CD4-positive, alpha-beta T cell (primary cell): ENCODE data around the gene HIPK1. TPM values are rescaled to one million over a fixed set of nuclear protein-coding genes. Genes with fewer than 3 reads are reported as not detected.

ENCODE experiments used
- ATAC-seq: fragments of 200-7000 bp; cut with Tn5 transposase; one replicate; pipeline ENCODE4 v1.10.0; 2022; ENCODE audit warnings: mild to moderate bottlenecking; ENCODE audit not compliant: poor library complexity
- CTCF ChIA-PET: fragments of 350-600 bp; sonication (Branson Sonifier 250); formaldehyde crosslinking; loops from one replicate; lab custom pipeline; 2021; ENCODE audit warnings: antibody characterized with exemption, inconsistent platforms; lab: Charles Lee
- POLR2A ChIA-PET: fragments of 350-600 bp; sonication (Branson Sonifier 250); formaldehyde crosslinking; loops from one replicate; lab custom pipeline; 2021; ENCODE audit warnings: antibody characterized with exemption, inconsistent platforms; lab: Charles Lee
- DNase-seq, 14 experiments: peaks; one replicate each; pipeline ENCODE4 v3.0.0-alpha.2; 2013 to 2020; ENCODE audit warnings: mixed read lengths in 2 of 14
- H3K27ac ChIP-seq, 2 donors: one replicate each; pipeline versions ENCODE4 v1.5.1 to v1.7.0; 2013; ENCODE audit warnings: low read length in 2 of 2, low read depth in 1 of 2, mild to moderate bottlenecking in 1 of 2
- H3K27me3 ChIP-seq, 2 experiments: 1 replicate in 1 of 2; 2 replicates in 1 of 2; pipeline versions ENCODE4 v1.6.1 to v1.7.0; 2013; ENCODE audit warnings: low read length in 2 of 2, control low read depth in 1 of 2, mild to moderate bottlenecking in 1 of 2, moderate library complexity in 1 of 2; ENCODE audit not compliant: insufficient read depth in 2 of 2, control insufficient read depth in 1 of 2
- H3K36me3 ChIP-seq: one replicate; pipeline ENCODE4 v1.6.1; 2013; ENCODE audit warnings: low read length, control low read depth; ENCODE audit not compliant: insufficient read depth
- H3K4me1 ChIP-seq: one replicate; pipeline ENCODE4 v1.6.1; 2013; ENCODE audit warnings: low read length, control low read depth; ENCODE audit not compliant: insufficient read depth
- H3K4me3 ChIP-seq: one replicate; pipeline ENCODE4 v1.5.1; 2013; ENCODE audit warnings: mild to moderate bottlenecking, low read length, moderate library complexity
- H3K9me3 ChIP-seq, 2 experiments: 1 replicate in 1 of 2; 2 replicates in 1 of 2; pipeline versions ENCODE4 v1.6.1 to v1.7.0; 2013; ENCODE audit warnings: low read length in 2 of 2, mild to moderate bottlenecking in 2 of 2, control low read depth in 1 of 2, moderate library complexity in 1 of 2; ENCODE audit not compliant: control insufficient read depth in 1 of 2, insufficient read depth in 1 of 2
- H3K27ac Mint-ChIP-seq: one replicate; pipeline ENCODE4 v1.8.0; 2020; ENCODE audit warnings: mixed read lengths
- H3K27me3 Mint-ChIP-seq: one replicate; pipeline ENCODE4 v1.8.0; 2021; ENCODE audit warnings: mixed read lengths
- H3K36me3 Mint-ChIP-seq: one replicate; pipeline ENCODE4 v1.8.0; 2021; ENCODE audit warnings: low read depth, mixed read lengths
- H3K4me1 Mint-ChIP-seq: one replicate; pipeline ENCODE4 v1.8.0; 2021; ENCODE audit warnings: low read depth, mixed read lengths
- H3K4me3 Mint-ChIP-seq: one replicate; pipeline ENCODE4 v1.8.0; 2020; ENCODE audit warnings: mild to moderate bottlenecking, mixed read lengths
- H3K9me3 Mint-ChIP-seq: one replicate; pipeline ENCODE4 v1.8.0; 2020; ENCODE audit warnings: mixed read lengths
- intact Hi-C, 2 experiments: fragments of 100-400 bp; cut with DNase I in 1 of 2; cut with micrococcal nuclease in 1 of 2; formaldehyde crosslinking; loops; one replicate each; pipeline versions ENCODE4 v1.15.1 to v1.9.0; 2023 to 2025; cut with DNase I, micrococcal nuclease
- total RNA-seq, 174 experiments: library from RNA in 2 of 174; stranded (reverse) in 2 of 174; gene quantifications; one replicate each; pipeline ENCODE4 v1.2.3 and lab custom pipeline; 2021 to 2026
- TF ChIP-seq, protein P1 (sequence below): fragments of 200-600 bp; IDR thresholded peaks from one replicate; pipeline ENCODE4 v1.8.0; 2022; ENCODE audit warnings: antibody characterized with exemption, mild to moderate bottlenecking

Gene HIPK1
- total RNA-seq, 2 experiments from 2014 or later: 245 to 251 TPM

DNA sequence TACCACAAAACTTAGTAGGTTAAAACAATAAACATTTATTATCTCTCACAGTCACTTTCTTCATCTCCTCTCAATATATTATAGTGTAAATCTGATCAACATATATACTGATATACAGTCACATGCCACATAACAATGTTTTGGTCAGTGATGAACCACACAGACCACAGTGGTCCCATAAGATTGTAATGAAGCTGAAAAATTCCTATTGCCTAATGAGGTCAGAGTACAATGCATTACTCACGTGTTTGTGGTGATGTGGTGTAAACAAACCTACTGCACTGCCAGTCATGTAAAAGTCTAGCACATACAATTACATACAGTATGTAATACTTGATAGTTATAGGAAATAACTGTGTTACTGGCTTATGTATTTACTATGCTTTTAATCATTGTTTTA is 80.3 kb downstream of the HIPK1 start:
- H3K27me3 Mint-ChIP-seq: peaks cover under 1% of the 10 kb centered on the region
- no peak for DNase-seq

DNA sequence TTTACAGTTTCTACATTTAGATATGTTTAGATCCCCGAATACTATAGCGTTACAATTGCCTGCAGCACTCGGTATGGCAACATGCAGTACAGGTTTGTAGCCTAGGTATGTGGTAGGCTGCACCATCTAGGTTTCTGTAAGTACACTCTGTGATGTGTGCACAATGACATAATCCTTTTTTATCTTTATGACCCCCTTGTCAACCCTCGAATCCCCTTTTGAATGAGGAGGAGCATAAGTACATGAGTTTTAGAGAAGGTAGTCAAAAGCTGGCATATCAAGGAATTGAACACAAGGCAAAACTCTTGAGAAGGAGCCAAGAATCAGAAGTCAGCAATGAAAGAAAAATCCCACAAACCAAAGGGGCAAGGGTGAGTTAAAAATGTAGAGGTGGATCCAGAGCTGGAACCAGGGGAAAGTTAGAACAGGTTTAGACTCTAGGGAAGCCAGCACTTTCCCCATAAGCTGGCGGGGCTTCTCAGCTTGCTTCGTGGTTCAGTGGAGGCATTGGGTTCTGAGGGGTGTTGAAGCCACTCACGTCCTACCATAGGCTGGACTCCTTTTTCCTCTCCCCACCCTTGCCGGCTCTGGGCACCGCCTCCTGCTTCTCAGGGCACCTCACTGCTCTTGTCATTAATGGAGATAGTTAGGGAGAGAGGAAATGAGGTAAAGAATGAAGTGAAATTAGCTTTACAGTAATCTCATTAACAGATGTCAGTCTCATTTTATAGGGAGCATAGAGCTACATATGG is 81.5 kb downstream of the HIPK1 start:
- H3K4me1 Mint-ChIP-seq: no peaks in the 10 kb centered on the region
- H3K27me3 ChIP-seq: no peaks in the 10 kb centered on the region
- H3K4me3 ChIP-seq: no peak overlapping the region
- H3K27me3 Mint-ChIP-seq: peaks cover 4% of the 10 kb centered on the region
- no peaks in the 10 kb centered on the region for H3K9me3 Mint-ChIP-seq
- ATAC-seq (no peak), DNase-seq (peak in 1 of 14 experiments; percentile 1)
- intact Hi-C loops: no loop called here
- no peak overlapping the region for H3K27ac Mint-ChIP-seq
- CTCF ChIA-PET: interaction anchor here (0.6 kb wide), 1 partner anchor 32 kb away, joined by 3 read pairs; no protein-coding TSS in a partner anchor
- H3K9me3 ChIP-seq: no peaks in the 10 kb centered on the region
- no peaks in the 10 kb centered on the region for H3K36me3 ChIP-seq
- no peak overlapping the region for H3K27ac ChIP-seq
- TF ChIP-seq, protein P1, sequence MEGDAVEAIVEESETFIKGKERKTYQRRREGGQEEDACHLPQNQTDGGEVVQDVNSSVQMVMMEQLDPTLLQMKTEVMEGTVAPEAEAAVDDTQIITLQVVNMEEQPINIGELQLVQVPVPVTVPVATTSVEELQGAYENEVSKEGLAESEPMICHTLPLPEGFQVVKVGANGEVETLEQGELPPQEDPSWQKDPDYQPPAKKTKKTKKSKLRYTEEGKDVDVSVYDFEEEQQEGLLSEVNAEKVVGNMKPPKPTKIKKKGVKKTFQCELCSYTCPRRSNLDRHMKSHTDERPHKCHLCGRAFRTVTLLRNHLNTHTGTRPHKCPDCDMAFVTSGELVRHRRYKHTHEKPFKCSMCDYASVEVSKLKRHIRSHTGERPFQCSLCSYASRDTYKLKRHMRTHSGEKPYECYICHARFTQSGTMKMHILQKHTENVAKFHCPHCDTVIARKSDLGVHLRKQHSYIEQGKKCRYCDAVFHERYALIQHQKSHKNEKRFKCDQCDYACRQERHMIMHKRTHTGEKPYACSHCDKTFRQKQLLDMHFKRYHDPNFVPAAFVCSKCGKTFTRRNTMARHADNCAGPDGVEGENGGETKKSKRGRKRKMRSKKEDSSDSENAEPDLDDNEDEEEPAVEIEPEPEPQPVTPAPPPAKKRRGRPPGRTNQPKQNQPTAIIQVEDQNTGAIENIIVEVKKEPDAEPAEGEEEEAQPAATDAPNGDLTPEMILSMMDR: no peak
- H3K4me1 ChIP-seq: no peaks in the 10 kb centered on the region
- POLR2A ChIA-PET: interaction anchor here (0.6 kb wide), 1 partner anchor 871 kb away, joined by 3 read pairs; no protein-coding TSS in a partner anchor
- no peaks in the 10 kb centered on the region for H3K36me3 Mint-ChIP-seq
- no peak overlapping the region for H3K4me3 Mint-ChIP-seq

More for the DNA sequence above, 80.3 kb downstream of the HIPK1 start:
- Histone ChIP-seq H3K27ac (no peak overlapping the region), H3K4me3 (no peak overlapping the region), H3K36me3 (no peaks in the 10 kb centered on the region), H3K4me1 (no peaks in the 10 kb centered on the region), H3K9me3 (no peaks in the 10 kb centered on the region), H3K27me3 (no peaks in the 10 kb centered on the region)
- H3K4me1 Mint-ChIP-seq: no peaks in the 10 kb centered on the region
- intact Hi-C loops: no loop called here
- no peak overlapping the region for H3K27ac Mint-ChIP-seq
- POLR2A ChIA-PET: interaction anchor here (0.6 kb wide), 1 partner anchor 190 kb away, joined by 3 read pairs; no protein-coding TSS in a partner anchor
- TF ChIP-seq, protein P1: no peak
- no peak overlapping the region for H3K4me3 Mint-ChIP-seq
- H3K9me3 Mint-ChIP-seq: no peaks in the 10 kb centered on the region
- no peak for ATAC-seq
- CTCF ChIA-PET: no interaction called here
- H3K36me3 Mint-ChIP-seq: no peaks in the 10 kb centered on the region

DNA sequence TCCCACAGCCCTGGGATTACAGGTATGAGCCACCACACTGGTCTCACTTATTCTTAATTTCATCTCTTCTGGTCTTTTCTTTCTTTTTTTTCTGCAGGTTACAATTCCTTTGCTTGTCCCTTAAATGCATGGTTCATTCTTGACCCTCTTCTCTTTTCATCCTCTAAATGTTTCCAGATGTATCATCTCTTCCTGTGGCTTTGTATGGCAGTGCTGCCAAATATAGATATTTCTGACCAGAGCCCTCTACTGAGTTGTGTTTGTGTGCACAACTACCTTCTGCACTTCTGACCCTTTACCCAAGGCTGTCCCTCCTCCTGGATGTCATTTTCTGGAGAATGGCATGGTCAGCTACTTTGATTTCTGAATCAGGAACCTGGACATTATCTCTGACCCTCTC is 82.7 kb downstream of the HIPK1 start:
- POLR2A ChIA-PET: no interaction called here
- no peak for ATAC-seq

More for the DNA sequence above, 82.7 kb downstream of the HIPK1 start:
- intact Hi-C loops: no loop called here
- TF ChIP-seq, protein P1: no peak
- no peaks in the 10 kb centered on the region for H3K4me1 ChIP-seq
- no peaks in the 10 kb centered on the region for H3K27me3 ChIP-seq
- H3K36me3 Mint-ChIP-seq: no peaks in the 10 kb centered on the region
- H3K4me3 Mint-ChIP-seq: no peak overlapping the region
- H3K4me1 Mint-ChIP-seq: no peaks in the 10 kb centered on the region
- H3K27ac ChIP-seq: no peak overlapping the region
- no peak overlapping the region for H3K4me3 ChIP-seq
- H3K27me3 Mint-ChIP-seq: peaks cover 13% of the 10 kb centered on the region
- H3K36me3 ChIP-seq: no peaks in the 10 kb centered on the region
- H3K27ac Mint-ChIP-seq: no peak overlapping the region
- DNase-seq: no peak
- no peaks in the 10 kb centered on the region for H3K9me3 ChIP-seq
- CTCF ChIA-PET: no interaction called here
- no peaks in the 10 kb centered on the region for H3K9me3 Mint-ChIP-seq
